ENCODE data around the gene SLC6A18.
"Not testable (repeated sequence)": the region's sequence is repeated elsewhere in the genome, so short reads cannot be mapped to it uniquely, and the experiment has no call there.

SLC6A18 gene

DNA sequence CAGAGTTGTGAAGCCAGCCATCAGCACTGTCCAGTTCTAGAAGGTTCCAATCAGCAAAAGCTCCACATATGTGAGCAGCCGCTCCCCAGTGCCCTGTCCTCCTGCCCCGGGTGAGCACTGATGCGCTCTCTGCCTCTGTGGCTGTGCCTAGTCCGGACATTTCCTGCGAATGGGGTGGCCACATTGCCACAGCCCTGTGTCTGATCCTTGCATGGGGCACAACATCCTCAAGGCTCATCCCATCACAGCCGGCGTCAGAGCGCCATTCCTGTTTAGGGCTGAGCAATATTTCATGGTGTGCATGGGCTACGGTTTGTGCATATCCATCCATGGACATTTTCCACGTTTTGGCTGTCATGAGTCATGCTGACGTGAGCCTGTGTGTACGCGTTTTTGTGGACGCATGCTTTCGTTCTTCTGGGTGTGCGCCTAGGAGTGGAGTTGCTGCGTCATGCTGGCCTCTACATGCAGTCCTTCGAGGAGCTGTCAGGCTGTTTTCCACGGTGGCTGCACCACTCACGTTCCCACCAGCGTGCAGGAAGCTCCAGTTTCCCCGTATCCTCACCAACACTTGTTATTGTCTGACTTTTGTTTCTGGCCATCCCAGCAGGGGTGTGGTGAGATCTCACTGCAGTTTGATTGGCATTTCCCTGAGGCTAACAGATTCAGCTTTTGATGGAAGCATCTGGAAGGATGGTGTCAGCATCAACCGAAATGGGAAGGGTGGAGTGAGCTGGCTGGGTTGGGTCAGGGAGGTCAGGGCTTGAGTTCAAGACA, 9.7 kb upstream of the SLC6A18 start:
- no peak for DNase-seq (ENCODE audit: low read depth in 2 of 2)

DNA sequence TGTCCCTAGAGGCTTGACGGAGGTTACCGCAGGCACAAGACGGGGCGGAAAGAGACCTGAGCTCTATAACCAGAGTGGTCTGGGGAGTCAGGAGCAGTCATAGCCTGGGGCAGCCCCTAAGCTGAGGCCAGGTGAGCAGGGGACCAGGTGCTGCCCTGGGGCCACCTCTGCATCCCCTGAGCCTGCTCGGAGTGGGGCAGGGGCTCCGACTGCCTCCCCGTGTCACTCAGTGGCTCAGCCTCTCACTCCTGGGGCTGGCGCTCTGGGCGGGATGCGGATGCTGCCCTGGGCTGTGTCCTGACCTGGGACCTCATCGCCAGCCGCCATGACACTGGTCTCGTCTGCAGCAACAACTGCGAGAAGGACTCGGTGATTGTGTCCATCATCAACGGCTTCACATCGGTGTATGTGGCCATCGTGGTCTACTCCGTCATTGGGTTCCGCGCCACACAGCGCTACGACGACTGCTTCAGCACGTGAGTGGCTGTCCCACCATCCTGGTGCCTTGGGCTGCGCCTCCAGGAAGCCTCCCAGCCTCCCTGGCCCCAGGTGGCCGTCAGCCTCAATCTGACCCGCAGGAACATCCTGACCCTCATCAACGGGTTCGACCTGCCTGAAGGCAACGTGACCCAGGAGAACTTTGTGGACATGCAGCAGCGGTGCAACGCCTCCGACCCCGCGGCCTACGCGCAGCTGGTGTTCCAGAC, 8.8 kb upstream of the SLC6A18 start:
- no peak for DNase-seq (ENCODE audit: low read depth in 2 of 2)

- no peak for DNase-seq (ENCODE audit: low read depth in 2 of 2)
Measured at GRCh38 chr5:1216918-1217295, 8.3 kb upstream of the SLC6A18 start.

DNA sequence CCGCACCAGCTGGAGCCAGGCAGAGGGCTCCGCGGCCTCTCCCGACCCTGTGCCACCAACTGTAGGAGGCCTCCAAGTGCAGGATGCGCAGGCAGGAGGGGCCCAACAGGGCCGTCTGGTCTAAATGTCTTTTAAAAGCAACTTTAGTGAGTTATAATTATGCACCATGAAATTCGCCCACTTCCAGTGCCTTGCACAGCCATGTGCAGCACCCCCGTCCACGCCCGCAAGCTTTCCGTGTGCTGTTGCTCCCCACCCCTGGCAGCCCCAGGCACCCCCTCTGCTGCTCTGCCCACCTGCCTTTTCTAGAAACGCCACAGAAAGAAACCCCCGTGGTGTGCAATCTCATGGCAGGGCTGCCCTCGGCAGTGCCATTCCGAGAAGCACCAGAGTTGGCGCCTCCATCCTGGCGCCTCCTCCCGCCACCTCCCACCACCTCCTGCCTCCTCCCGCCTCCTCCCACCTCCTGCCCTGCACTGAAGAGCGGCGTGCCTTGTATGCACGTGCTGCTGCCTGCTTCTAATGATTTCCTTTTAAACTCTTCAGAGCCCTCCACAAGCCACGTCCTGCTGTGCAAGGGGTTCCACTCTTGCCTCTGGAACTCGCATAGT, 7.5 kb upstream of the SLC6A18 start:
- no peak for DNase-seq (ENCODE audit: low read depth in 2 of 2)

DNA sequence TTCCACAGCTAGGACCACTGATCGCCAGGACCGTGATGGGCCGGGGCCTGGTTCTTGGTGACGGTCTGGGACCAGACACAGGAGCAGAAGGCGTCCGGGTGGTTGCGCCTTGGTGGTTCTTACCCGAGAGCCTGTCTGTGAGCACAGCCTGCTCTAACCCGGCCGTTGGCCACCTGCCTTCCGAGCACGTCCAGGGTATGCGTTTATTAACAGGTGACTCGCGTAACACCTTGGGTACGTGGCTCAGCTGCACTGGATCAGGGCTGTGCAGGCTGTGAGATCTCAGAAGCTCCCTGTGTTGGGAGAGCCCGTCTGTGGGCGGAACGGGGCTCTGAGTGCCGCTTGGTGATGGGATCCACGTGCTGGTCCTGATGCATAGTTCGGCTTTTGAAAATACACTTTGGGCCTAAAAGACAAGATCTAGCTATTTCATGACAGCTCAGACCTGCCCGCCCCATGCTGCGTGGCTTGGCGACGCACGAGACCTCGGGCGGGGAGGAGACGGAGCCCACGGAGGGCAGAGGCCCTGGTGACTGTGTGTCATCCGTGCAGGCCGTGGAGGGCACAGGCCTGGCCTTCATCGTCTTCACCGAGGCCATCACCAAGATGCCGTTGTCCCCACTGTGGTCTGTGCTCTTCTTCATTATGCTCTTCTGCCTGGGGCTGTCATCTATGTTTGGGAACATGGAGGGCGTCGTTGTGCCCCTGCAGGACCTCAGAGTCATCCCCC, 6.7 kb upstream of the SLC6A18 start:
- no peak for DNase-seq (ENCODE audit: low read depth in 2 of 2)

DNA sequence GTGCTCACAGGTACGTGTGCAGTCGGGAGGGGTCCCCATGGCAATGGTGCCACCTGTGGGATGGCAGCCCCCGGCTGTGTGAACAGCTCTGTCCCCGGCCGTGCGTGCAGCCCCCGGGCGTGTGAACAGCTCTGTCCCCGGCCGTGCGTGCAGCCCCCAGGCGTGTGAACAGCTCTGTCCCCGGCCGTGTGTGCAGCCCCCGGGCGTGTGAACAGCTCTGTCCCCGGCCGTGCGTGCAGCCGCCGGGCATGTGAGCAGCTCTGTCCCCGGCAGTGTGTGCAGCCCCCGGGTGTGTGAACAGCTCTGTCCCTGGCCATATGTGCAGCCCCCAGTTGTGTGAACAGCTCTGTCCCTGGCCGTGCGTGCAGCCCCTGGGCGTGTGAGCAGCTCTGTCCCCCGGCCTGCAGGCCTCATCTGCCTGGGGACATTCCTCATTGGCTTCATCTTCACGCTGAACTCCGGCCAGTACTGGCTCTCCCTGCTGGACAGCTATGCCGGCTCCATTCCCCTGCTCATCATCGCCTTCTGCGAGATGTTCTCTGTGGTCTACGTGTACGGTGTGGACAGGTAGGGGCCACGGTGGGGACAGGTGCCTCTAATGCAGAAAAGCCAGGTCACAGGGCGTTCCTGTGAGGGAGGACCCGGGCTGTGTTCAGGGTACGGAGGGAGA, 5.9 kb upstream of the SLC6A18 start:
- no peak for DNase-seq (ENCODE audit: low read depth in 2 of 2)

DNA sequence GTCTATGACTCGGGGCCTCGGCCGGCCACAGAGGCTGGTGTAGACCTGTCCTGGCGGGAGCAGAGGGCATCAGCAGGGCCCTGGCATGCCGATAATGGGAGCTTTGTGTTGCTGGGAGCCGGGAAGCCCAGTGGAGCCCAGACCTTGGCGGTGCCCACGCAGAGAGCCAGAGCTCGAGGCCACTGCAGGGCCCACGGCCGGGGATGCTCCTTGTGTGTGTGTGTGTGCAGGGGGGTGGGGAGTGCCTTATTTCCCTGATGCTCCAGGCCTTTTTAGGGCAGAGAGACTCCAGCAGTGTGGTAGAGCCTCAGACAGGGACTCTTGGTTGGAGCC, 5.4 kb upstream of the SLC6A18 start:
- no peak for DNase-seq (ENCODE audit: low read depth in 2 of 2)

- DNase-seq (ENCODE audit: low read depth in 2 of 2) = no peak
Measured at GRCh38 chr5:1220351-1220750, 4.8 kb upstream of the SLC6A18 start.

DNA sequence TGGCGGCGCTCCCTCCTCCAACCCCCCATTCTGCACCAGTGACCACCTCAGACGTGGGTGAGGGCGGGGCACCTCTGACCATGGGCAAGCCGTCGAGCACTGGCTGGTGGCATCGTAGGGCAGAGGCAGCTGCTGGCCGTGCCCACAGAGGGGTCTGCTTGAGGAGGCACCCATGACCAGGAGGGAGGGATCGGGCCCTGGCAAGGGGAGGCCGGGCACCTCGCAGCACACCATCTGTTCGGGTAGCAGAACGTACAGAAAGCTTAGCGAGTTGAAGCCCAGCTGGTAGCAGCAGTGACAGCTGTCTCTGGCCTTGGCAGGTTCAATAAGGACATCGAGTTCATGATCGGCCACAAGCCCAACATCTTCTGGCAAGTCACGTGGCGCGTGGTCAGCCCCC, 4.3 kb upstream of the SLC6A18 start:
- no peak for DNase-seq (ENCODE audit: low read depth in 2 of 2)

DNA sequence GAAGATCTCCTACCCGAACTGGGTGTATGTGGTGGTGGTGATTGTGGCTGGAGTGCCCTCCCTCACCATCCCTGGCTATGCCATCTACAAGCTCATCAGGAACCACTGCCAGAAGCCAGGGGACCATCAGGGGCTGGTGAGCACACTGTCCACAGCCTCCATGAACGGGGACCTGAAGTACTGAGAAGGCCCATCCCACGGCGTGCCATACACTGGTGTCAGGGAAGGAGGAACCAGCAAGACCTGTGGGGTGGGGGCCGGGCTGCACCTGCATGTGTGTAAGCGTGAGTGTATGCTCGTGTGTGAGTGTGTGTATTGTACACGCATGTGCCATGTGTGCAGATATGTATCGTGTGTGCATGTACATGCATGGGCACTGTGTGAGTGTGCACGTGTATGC, 3.5 kb upstream of the SLC6A18 start:
- no peak for DNase-seq (ENCODE audit: low read depth in 2 of 2)

DNA sequence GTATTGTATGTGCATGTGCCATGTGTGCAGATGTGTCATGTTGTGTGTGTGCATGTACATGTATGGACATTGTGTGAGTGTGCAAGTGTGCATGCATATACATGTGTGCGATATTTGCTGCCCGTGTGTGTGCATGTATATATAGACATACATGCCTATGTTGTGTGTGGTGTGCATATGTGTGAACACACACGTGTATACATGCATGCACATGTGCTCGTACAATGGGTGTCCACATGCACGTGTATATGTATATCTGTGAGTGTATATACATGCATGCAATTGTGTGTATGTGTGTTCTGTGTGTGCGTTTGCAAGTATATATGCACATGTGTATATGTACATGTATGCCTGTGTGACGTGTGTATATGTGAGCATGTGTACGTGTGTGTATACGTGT, 3.0 kb upstream of the SLC6A18 start:
- DNase-seq (ENCODE audit: low read depth in 2 of 2) = no peak

- DNase-seq (ENCODE audit: low read depth in 2 of 2) = no peak
Measured at GRCh38 chr5:1222621-1223277, 2.4 kb upstream of the SLC6A18 start.

DNA sequence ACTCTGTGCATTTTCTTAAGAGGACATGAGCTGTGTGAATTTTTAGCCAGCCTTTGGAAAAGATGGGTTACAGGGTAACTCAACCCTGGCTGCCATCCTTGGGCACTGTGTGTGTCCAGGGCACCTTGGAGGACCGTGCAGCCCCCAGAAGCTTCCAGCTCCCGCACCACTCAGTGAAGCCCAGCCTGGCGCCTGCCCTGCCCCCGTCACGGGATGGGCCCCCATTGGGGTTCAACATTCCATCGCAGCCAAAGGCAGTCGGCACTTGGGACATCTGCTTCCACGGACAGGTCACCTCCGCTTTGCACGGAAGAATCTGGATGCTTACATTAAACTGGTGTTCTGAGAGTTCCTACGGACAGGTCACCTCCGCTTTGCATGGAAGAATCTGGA, 1.9 kb upstream of the SLC6A18 start:
- no peak for DNase-seq (ENCODE audit: low read depth in 2 of 2)

DNA sequence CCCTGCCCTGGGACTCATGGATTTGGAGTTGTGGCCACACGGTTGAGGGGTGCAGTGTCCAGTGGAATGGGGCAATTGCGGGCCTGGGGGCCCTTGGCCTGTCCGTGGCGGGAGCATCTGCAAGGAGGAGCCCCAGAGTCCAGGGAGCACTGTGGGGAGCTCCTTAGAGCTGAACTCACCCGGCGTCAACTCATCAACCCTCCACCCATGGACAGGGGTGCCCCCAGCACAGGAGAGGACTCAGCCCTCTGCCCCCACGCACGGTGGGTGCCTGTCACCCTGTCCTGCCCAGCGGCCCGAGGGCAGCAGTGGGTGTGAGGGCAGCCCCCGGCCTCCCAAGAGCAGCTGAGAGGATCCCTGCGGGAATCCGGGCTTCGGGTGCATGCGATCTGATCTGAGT, 550 bp upstream of the SLC6A18 start:
- no peak for DNase-seq (ENCODE audit: low read depth in 2 of 2)

GRCh38 chr5:1226231-1226630, 1.1 kb downstream of the SLC6A18 start:
- DNase-seq (ENCODE audit: low read depth in 2 of 2) = no peak

DNA sequence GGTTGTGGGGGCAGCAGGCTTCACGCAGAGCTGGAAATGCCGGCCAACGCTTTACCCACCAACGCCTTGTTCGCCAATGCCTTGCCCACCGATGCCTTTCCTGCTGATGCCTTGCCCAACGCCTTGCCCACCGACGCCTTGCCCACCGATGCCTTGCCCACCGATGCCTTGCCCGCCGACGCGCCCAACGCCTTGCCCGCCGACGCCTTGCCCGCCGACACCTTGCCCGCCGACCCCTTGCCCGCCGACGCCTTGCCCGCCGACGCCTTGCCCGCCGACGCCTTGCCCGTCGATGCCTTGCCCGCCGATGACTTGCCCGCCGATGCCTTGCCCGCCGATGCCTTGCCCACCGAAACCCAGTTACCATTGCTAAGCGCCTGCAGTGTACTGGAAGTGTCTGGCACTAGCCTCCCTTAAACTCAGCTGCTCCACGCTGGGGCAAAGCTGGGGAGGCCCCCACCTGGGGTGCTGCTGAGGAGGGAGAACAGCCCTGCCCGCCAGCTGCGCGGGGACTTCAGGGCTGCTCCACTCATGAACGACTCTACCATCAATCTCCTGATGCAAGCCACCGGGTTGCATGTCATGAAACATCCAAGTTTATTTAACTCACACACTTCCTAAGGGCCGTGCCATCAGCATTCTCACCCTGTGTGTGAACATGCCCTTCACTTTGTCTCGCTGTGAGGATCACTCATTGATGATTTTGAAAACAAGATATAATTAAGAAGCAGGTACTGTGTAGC, 1.8 kb downstream of the SLC6A18 start:
- no peak for DNase-seq (ENCODE audit: low read depth in 2 of 2)

DNA sequence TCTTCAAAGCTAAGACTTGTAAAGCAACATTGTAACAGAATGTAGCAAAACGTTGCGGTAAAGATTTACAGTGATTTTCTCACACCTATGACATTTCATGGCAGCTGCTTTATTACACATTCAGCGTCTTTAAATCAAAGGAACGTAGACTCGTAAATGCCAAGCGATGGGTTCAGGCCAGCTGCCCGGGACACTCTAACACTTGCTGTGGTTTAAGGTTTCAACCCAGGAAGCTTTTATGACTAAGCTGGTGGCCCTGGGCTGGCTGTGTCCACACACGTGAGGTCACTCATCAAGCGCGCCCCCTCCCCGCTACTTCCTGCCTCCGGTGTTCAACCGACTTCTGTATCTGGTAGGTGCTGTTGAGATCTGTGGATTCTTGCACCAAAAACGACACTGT, 2.5 kb downstream of the SLC6A18 start:
- DNase-seq (ENCODE audit: low read depth in 2 of 2) = no peak

GRCh38 chr5:1228120-1228519, 2.9 kb downstream of the SLC6A18 start:
- no peak for DNase-seq (ENCODE audit: low read depth in 2 of 2)

GRCh38 chr5:1229023-1229422, 3.8 kb downstream of the SLC6A18 start:
- not testable (repeated sequence) for DNase-seq (ENCODE audit: low read depth in 2 of 2)

DNA sequence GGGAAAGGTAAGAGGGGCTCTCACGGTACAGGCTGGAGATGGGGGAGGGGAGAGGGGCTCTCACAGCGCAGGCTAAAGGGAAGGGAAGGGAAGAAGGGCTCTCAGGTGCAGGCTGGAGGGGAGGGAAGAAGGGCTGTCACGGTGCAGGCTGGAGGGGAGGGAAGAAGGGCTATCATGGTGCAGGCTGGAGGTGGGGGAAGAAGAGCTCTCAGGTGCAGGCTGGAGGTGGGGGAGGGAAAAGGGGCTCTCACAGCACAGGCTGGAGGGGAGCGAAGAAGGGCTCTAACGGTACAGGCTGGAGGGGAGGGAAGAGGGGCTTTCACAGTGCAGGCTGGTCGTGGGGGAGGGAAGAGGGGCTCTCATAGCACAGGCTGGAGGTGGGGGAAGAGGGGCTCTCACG, 4.6 kb downstream of the SLC6A18 start:
- no peak for DNase-seq (ENCODE audit: low read depth in 2 of 2)

- DNase-seq (ENCODE audit: low read depth in 2 of 2) = no peak
Measured at GRCh38 chr5:1230551-1230950, 5.4 kb downstream of the SLC6A18 start.

Measured in activated CD4-positive, alpha-beta T cell treated with anti-CD3 and anti-CD28 coated beads for 24 hours (primary cell).